GM12872 (cell line): ENCODE measurements around the gene BIRC7.

Source experiments
- CTCF ChIP-seq: IDR thresholded peaks from 3 replicates; pipeline ENCODE4 v1.5.1; 2011; ENCODE audit warnings: low read depth, mild to moderate bottlenecking, low read length, moderate library complexity; ENCODE audit not compliant: insufficient read depth

The BIRC7 gene

GRCh38 chr20:63246490-63247288, 11.0 kb downstream of the BIRC7 start:
- TF ChIP-seq CTCF = no peak

GRCh38 chr20:63247671-63248228, 12.0 kb downstream of the BIRC7 start:
- TF ChIP-seq CTCF = no peak

- no peak for TF ChIP-seq CTCF
These were observed 13.3 kb downstream of the BIRC7 start for GRCh38 chr20:63248835-63249591.

GRCh38 chr20:63249891-63250290, 14.2 kb downstream of the BIRC7 start:
- no peak for TF ChIP-seq CTCF

GRCh38 chr20:63251350-63251749, 15.6 kb downstream of the BIRC7 start:
- TF ChIP-seq CTCF = 0 out of 3 replicates have a peak, but pooled peaks have one; percentile 31

- TF ChIP-seq CTCF = no peak
These were observed 16.6 kb downstream of the BIRC7 start for GRCh38 chr20:63252284-63252711.

GRCh38 chr20:63253065-63253437, 17.3 kb downstream of the BIRC7 start:
- no peak for TF ChIP-seq CTCF
